GM13977 (cell line): ENCODE data around the gene RGS7.

Experiments used
- DNase-seq: peaks from one replicate; pipeline ENCODE4 v3.0.0; 2012; ENCODE audit warnings: low spot score
- in situ Hi-C: fragments of 300-500 bp; cut with MboI; formaldehyde crosslinking; loops from one replicate; pipeline ENCODE4 v1.12.0; 2022; ENCODE audit warnings: low sequenced_read_pairs, low pct_unique_long_range_greater_than_20kb, mixed read lengths, inconsistent platforms; ENCODE audit not compliant: unreplicated experiment
- TF ChIP-seq, protein P1 (sequence below): IDR thresholded peaks from 2 replicates; pipeline ENCODE4 v1.5.1; 2012; ENCODE audit warnings: mild to moderate bottlenecking, control low read depth; ENCODE audit not compliant: insufficient read depth; ENCODE audit errors: extremely low read depth, missing control alignments

RGS7 gene

DNA sequence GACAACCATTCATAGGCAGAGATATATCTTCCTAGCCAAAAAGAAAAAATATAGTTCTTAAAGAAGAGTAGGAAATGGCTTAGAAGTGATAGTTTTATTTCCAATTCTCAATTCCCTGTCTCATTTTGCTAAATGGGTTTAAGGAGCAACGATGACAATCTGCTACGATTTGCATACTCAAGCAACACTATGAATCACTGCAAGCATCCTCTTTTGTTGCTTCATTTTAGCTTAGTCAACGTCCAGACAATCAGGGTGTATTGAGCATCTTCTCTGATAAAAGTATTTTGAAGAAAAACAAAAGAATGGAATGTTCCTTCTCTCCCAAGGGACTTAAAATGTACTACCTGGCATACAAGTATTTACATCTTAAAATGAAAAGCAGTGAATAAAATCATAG lies 80.6 kb downstream of the RGS7 start:
- TF ChIP-seq, protein P1, sequence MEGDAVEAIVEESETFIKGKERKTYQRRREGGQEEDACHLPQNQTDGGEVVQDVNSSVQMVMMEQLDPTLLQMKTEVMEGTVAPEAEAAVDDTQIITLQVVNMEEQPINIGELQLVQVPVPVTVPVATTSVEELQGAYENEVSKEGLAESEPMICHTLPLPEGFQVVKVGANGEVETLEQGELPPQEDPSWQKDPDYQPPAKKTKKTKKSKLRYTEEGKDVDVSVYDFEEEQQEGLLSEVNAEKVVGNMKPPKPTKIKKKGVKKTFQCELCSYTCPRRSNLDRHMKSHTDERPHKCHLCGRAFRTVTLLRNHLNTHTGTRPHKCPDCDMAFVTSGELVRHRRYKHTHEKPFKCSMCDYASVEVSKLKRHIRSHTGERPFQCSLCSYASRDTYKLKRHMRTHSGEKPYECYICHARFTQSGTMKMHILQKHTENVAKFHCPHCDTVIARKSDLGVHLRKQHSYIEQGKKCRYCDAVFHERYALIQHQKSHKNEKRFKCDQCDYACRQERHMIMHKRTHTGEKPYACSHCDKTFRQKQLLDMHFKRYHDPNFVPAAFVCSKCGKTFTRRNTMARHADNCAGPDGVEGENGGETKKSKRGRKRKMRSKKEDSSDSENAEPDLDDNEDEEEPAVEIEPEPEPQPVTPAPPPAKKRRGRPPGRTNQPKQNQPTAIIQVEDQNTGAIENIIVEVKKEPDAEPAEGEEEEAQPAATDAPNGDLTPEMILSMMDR: no peak
- DNase-seq: no peak
- in situ Hi-C loops: no loop called here

- in situ Hi-C loops: no loop called here
- TF ChIP-seq, protein P1: no peak
- DNase-seq: no peak
Observed at GRCh38 chr1:241275981-241276380, 81.0 kb downstream of the RGS7 start.

- in situ Hi-C loops: no loop called here
- DNase-seq: no peak
- TF ChIP-seq, protein P1: no peak
Observed at GRCh38 chr1:241275226-241275625, 81.8 kb downstream of the RGS7 start.

- TF ChIP-seq, protein P1: no peak
- DNase-seq: no peak
- in situ Hi-C loops: no loop called here
Observed at GRCh38 chr1:241274693-241275092, 82.3 kb downstream of the RGS7 start.

DNA sequence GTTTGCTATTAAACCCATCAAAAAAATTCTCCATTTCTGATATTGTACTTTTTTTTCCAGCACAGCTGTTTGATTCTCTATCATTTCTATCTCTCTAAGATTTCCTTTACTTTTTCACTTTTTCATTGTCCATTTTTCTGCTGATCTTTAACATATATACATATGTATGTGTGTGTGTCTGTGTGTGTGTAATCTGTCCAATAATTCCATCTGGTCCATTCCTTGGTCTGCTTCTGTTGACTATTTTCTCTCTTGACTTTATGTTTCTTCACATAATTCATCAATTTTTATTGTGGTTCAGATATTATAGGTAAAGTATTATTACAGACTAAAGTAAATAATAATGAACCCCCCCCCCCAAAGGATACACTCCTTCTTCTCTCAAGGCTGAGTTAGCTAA lies 84.2 kb downstream of the RGS7 start:
- in situ Hi-C loops: no loop called here
- no peak for DNase-seq
- TF ChIP-seq, protein P1: no peak

DNA sequence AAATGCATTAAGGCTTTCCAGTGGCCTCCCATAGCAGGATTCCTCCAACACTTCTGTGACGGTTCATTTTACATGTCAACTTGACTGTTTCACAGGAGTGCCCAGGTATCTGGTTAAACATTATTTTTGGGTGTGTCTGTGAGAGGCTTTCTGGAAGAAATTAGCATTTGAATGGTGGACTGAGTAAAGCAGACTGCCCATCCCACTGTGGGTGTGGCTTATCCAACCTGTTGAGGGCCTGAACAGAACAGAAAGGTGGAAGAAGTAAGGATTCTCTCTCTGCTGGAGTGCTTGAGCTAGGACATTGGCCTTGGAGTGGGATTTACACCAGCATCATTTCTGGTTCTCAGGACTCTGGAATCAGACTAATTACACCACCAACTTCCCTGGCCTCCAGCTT lies 85.6 kb downstream of the RGS7 start:
- no peak for DNase-seq
- in situ Hi-C loops: no loop called here
- TF ChIP-seq, protein P1: no peak

GRCh38 chr1:241270016-241270415 lies 87.0 kb downstream of the RGS7 start:
- in situ Hi-C loops: no loop called here
- DNase-seq: no peak
- TF ChIP-seq, protein P1: no peak
